Mononuclear cell (primary cell): ENCODE results near the gene MOAP1. TPM values are rescaled to one million over a fixed set of nuclear protein-coding genes. Genes with fewer than 3 reads are reported as not detected.
"Not testable (repeated sequence)": the region's sequence is repeated elsewhere in the genome, so short reads cannot be mapped to it uniquely, and the experiment has no call there.

ENCODE experiments used
- H3K27me3 ChIP-seq: 2 replicates; pipeline ENCODE4 v1.6.0; 2011; ENCODE audit warnings: low read length, control low read depth; ENCODE audit not compliant: insufficient read depth
- H3K4me1 ChIP-seq: 2 replicates; pipeline ENCODE4 v1.5.1; 2011; ENCODE audit warnings: mild to moderate bottlenecking, low read length, control low read depth; ENCODE audit not compliant: insufficient read depth
- H3K4me3 ChIP-seq: 2 replicates; pipeline ENCODE4 v1.5.1; 2011; ENCODE audit warnings: mild to moderate bottlenecking, low read length, moderate library complexity
- H3K9me3 ChIP-seq: 2 replicates; pipeline ENCODE4 v1.5.1; 2011; ENCODE audit warnings: low read depth, mild to moderate bottlenecking, control low read depth, low read length
- total RNA-seq: library from RNA; depleted of rRNA; stranded (reverse); fragments of >200 nt; gene quantifications from one replicate; pipeline ENCODE4 v1.2.3, GENCODE V29; 2012

Gene MOAP1
- total RNA-seq, 1 donor: 109 TPM

DNA sequence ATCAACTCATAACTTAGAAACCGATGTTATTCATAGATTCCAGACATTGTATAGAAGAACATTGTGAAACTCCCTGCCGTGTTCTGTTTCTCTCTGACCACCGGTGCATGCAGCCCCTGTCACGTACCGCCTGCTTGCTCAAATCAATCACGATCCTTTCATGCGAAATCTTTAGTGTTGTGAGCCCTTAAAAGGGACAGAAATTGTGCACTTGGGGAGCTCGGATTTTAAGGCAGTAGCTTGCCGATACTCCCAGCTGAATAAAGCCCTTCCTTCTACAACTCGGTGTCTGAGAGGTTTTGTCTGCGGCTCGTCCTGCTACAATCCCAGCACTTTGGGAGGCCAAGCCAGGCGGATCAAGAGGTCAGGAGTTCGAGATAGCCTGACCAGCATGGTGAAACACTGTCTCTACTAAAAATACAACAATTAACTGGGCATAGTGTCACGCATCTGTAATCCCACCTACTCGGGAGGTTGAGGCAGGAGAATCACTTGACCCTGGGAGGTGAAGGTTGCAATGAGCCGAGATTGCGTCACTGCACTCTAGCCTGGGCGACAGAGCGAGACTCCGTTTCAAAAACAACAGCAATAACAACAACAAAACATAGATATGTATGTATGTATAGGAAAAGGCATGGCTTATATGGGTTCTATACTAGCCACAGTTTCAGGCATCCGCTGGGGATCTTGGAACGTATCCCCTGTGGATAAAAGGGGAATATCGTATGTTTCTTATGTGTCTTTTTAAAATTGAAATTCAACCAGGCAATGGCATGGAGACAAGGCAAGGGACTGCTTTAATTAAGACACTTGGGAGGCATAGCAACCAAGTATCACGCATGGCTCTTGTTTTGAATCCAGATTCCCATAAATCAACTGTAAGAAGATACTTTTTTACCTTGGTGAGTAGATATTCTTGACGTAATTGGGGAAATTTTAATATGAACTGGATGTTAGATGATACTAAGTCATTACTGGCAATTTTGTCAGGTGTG, 19.1 kb downstream of the MOAP1 start:
- not testable (repeated sequence) for H3K4me3 ChIP-seq, H3K4me1 ChIP-seq, H3K9me3 ChIP-seq, H3K27me3 ChIP-seq

DNA sequence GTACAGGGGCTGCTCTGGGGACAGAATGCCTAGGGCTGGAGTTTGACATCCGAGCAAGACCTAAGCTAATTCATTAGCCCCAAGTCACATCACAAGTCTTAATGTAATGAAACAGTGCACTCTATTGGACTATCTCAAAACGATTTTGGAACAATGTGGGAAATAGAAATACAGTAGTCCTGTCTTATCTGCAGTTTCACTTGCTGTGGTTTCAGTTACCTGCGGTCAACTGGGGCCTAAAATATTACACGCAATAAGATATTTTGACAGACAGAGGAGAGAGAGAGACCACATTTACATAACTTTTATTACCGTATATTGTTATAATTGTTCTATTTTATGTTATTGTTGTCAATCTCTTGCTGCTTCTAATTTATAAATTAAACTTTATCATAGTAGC, 21.1 kb downstream of the MOAP1 start:
- no peaks in the 10 kb centered on the region for H3K4me1 ChIP-seq
- H3K27me3 ChIP-seq: no peaks in the 10 kb centered on the region
- no peak overlapping the region for H3K4me3 ChIP-seq
- no peaks in the 10 kb centered on the region for H3K9me3 ChIP-seq

DNA sequence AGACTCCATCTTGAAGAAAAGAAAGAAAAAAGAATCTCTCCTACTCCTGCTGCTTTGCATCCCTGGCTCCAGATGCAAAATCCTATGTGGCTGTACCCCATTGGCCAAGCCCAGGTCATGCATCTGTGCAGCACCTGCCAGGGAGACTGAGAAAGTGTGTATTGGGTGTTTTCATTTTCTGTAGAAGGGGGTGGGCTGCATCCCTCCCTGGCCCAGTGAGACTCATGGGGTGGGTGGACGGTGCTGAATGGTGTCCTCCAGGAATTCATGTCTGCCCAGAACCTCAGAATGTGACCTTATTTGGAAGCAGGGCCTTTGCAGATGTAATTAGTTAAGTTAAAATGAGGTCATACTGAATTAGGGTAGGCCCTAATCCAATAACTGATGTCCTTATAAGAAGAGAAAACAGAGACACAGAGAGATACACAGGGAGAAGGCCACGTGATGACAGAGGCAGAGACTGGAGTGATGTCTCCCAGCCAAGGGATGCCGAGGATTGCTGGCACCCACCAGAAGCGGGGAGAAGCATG, 23.2 kb downstream of the MOAP1 start:
- H3K4me3 ChIP-seq: no peak overlapping the region
- H3K9me3 ChIP-seq: no peaks in the 10 kb centered on the region
- no peaks in the 10 kb centered on the region for H3K27me3 ChIP-seq
- H3K4me1 ChIP-seq: no peaks in the 10 kb centered on the region

DNA sequence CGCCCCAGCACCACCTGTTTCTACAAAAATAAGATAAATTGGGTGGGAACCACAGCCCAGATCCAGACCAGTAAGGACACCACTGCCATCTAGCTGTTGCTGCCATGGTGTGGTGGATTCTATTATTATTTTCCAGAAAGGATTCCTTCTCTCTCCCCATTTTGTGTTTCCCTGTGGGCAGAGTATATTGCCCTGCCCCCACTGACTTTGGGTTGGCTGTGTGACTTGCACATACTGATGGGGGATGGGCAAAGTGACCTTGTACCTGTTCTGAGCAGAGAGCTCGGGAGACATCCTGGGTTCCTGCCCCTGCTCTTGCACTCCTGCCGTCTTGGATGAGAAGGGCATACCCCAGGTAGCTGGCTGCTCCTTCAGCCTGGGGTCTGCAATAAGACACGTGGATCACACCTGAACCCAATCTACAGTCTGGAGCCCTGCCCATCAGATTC, 24.3 kb downstream of the MOAP1 start:
- H3K27me3 ChIP-seq: no peaks in the 10 kb centered on the region
- H3K9me3 ChIP-seq: no peaks in the 10 kb centered on the region
- H3K4me1 ChIP-seq: no peaks in the 10 kb centered on the region
- H3K4me3 ChIP-seq: no peak overlapping the region

DNA sequence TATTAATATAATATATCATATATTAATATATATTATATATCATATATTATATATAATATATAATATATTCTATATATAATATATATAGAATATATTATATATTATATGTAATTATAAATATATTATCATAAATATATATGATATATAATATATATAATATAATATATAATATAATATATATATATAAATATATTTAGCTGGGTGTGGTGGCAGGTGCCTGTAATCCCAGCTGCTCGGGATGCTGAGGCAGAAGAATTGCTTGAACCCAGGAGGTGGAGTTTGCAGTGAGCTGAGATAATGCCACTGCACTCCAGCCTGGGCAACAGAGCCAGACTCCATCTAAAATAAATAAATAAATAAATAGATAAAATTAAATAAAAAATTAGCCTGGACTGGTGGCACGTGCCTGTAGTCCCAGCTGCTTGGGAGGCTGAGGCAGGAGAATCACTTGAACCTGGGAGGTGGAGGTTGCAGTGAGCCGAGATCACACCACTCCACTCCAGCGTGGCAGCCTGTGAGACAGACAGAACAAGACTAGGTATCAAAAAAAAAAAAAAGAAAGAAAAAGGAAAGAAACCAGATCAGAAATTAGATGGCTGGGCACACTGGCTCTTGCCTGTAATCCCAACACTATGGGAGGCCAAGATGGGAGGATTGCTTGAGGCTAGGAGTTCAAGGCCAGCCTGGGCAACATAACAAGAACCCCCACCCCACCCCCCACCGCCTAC, 24.9 kb downstream of the MOAP1 start:
- not testable (repeated sequence) for H3K9me3 ChIP-seq, H3K4me3 ChIP-seq, H3K27me3 ChIP-seq, H3K4me1 ChIP-seq

DNA sequence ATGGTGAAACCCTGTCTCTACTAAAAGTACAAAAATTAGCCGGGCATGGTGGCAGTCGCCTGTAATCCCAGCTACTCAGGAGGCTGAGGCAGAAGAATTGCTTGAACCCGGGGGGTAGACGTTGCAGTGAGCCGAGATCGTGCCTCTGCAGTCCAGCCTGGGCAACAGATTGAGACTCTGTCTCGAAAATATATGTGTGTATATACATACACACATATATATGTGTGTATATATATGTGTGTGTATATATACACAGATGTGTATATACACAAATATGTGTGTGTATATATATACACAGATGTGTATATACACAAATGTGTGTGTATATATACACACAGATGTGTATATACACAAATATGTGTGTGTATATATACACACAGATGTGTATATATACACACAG, 26.3 kb downstream of the MOAP1 start:
- not testable (repeated sequence) for H3K4me1 ChIP-seq, H3K4me3 ChIP-seq, H3K27me3 ChIP-seq, H3K9me3 ChIP-seq

DNA sequence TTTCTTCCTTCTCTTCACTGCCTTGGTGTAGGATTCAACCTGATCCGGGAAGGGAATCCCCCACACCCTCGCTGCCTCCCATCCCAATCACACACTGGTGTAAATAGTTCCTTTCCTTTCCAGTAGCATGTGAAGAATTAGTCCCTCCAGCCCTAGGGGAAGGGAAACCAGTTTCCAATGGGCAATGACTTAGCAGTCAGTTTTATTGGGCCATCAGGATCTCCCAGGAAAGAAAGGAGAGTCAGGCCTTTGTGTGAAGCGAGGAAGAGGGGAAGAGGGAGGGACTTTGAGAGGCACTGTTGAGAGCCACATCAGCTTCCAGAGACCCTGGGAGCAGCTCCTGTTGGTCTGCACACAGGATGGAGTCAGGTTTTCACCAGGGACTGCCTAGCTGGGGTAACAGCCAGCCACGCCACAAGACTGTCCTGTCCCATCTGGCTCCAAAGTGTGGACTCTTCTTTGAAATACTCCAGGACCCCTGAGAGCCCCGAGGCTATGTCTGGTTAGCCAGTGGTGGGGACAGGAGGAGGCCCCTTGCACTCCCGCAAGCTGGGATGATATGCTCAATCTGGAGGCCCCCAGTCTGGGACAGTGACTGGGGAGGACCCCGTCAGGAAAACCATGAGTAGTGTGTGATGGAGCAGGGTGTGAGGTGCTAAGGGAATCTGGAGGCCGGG, 27.9 kb downstream of the MOAP1 start:
- Histone ChIP-seq H3K9me3 (no peaks in the 10 kb centered on the region), H3K4me3 (no peak overlapping the region), H3K27me3 (no peaks in the 10 kb centered on the region), H3K4me1 (peaks cover 15% of the 10 kb centered on the region)

DNA sequence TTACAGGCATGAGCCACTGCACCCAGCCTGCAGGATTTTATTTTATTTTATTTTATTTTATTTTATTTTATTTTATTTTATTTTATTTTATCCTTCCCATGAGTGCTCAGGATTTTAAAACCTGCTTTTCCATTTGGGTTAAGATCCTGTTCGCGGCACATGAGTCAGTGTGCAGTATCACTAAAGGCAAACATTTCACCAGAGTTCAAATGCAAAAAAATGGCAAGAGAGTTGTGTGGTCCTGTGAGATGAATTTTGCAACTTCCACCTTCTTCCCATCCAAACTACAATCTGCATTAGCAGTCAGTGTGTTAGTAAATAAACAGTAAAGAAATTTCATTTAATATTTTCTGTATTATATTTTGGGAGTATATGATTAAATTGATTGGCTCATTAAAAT, 29.0 kb downstream of the MOAP1 start:
- Histone ChIP-seq H3K4me3 (no peak overlapping the region), H3K27me3 (no peaks in the 10 kb centered on the region), H3K9me3 (no peaks in the 10 kb centered on the region), H3K4me1 (peaks cover 25% of the 10 kb centered on the region)

DNA sequence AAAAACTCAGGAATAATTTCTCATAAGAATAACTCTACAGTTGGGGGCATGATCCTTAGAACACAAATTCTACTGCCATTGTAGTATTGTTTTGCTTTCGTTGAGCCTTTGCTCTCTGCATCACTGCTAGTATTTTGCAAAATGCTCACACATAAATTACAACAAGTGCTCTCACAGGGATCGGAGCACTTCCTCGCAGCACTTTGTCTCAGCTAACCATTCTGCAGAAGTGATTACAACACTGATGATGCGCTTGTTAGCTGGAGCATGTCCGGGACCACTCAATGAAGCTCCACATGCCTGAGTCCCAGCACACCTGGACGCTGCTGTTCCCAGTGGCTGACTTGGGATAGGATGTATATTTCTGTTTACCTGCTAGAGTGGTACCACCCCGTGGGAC, 31.6 kb downstream of the MOAP1 start:
- H3K9me3 ChIP-seq: no peaks in the 10 kb centered on the region
- H3K27me3 ChIP-seq: no peaks in the 10 kb centered on the region
- H3K4me3 ChIP-seq: no peak overlapping the region
- H3K4me1 ChIP-seq: peaks cover 33% of the 10 kb centered on the region

DNA sequence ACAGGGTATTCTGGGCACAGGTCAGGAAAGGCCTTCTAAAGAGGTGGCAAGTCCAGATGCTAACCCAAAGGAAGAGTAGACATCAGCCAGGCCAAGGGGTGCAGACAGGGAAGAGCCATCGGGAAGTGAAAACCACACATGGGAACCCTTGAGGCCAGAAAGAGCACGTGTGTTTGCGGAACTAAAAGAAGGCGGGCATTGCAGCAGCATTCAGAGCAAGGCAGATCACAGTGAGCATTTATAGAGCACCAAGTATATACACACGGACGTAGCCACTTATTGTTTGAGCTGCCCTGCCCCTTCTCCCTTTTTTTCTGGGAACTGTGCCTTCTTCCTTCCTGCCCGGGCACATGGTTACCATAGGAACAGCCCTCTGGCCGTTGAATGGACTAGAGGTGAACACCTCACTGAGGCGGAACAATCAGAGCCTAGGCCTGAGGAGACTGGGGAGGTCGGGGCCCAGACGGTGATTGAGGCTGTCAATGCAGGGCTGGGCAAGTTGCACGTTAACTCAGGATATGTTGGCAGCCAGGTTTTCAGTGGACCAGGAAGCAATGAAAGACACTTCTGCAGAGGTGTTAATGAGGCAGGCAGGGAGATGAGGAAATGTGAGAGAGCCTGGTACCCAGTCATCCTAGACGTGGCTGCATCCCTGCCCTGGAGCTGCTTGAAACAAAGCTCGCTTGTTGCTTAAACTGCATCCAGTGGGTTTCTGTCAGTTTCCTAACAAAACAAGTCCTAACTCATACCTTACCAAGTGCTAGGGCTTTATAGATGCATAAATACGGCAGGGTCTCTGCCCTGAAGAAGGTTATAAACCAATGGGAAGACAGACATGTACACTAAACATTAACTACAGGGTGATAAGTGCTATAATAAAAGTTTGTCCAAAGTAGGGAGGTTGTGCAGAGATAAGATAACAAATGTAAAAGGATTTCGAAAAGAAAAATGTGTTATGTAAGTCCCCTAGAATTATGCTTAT, 34.2 kb downstream of the MOAP1 start:
- Histone ChIP-seq H3K27me3 (no peaks in the 10 kb centered on the region), H3K9me3 (no peaks in the 10 kb centered on the region), H3K4me1 (peaks cover 33% of the 10 kb centered on the region), H3K4me3 (no peak overlapping the region)

DNA sequence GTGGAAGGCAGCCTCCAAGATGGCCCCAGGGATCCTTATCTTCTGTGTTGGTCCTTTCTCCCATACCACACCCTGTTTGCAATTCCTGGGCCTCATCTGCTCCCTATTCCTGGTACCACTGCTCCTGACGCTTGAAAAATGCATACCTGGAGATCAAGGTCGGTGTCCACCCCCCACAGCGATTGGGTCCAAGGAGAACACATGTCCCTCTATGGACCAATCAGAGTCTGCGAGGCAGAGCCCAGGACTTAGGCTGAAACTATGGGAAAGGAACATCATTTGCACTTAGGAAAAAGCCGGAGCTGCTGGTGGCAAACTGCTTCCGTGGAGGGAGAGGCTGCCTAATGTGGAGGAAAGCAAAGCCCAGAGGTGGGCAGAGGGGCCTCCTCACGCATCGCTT, 35.7 kb downstream of the MOAP1 start:
- Histone ChIP-seq H3K9me3 (no peaks in the 10 kb centered on the region), H3K27me3 (no peaks in the 10 kb centered on the region), H3K4me3 (no peak overlapping the region), H3K4me1 (peaks cover 33% of the 10 kb centered on the region)

DNA sequence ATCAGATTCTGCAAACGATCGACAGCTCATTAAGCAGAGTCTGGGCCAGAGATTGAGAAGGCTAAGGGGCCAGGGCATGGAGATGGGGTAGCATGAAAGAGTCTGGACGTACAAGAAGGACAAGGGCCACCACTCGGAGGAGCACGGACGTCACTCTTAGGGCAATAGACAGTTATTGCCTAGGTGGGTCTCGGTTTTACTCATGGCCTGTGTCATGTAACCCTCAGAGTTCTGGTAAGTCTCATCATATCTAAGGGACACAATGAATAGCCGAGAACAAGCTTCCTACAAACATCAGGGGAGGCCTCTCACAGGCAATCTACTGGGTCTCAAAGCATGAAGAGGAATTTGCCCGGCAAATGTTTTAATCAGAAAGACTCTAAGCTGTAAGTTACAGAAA, 38.6 kb downstream of the MOAP1 start:
- Histone ChIP-seq H3K27me3 (no peaks in the 10 kb centered on the region), H3K9me3 (no peaks in the 10 kb centered on the region), H3K4me1 (peaks cover 11% of the 10 kb centered on the region), H3K4me3 (no peak overlapping the region)

DNA sequence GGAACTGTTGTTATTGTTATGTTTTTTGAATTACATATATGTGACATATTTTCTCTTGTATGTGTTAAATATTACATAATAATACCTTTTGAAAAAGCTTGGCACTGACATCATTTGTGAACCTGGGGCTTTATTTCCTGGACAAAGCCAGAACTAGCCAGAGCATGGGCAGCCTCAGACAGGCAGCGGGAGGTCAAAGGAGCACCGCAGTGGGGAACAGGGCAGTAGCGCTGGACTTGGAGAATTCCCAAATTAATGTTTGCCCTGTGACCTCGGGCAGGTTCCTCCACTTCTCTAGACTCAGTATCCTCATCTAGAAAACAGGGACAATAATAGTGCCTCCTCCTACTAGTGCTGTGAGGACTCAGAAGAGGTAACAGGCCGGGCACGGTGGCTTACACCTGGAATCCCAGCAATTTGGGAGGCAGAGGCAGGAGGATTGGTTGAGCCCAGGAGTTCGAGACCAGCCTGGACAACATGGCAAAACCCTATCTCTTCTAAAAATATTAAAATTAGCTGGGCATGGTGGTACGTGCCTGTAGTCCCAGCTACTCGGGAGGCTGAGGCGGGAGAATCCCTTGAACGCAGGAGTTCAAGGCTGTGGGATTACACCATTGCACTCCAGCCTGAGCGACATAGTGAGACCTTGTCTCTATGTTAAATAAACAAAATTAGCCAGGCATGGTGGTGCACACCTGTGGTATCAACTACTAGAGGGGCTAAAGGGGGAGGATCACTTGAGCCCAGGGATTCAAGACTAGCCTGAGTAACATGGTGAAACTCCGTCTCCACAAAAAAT, 41.6 kb downstream of the MOAP1 start:
- Histone ChIP-seq H3K4me3 (no peak overlapping the region), H3K27me3 (no peaks in the 10 kb centered on the region), H3K4me1 (no peaks in the 10 kb centered on the region), H3K9me3 (no peaks in the 10 kb centered on the region)
